Omental fat pad (tissue), 4 donors: ENCODE data around the gene THBS2. TPM values are rescaled to one million over a fixed set of nuclear protein-coding genes. Genes with fewer than 3 reads are reported as not detected.

ENCODE experiments used
- ATAC-seq: fragments of 150-250 bp; one replicate; pipeline ENCODE4 v1.9.1; 2016; ENCODE audit warnings: mild to moderate bottlenecking, moderate library complexity; ENCODE audit not compliant: low FRiP score
- DNase-seq: peaks from one replicate; pipeline ENCODE4 v3.0.0-alpha.2; 2019; ENCODE audit warnings: low spot score
- CTCF ChIP-seq, 3 donors: fragments of 450-650 bp; IDR thresholded peaks; one replicate each; pipeline ENCODE4 v1.5.1; 2016 to 2017; ENCODE audit warnings: antibody characterized with exemption in 3 of 3, mild to moderate bottlenecking in 3 of 3, moderate library complexity in 2 of 3
- total RNA-seq, 4 donors: library from RNA; depleted of rRNA; stranded (reverse); fragments of >200 nt; gene quantifications; one replicate each; pipeline ENCODE4 v1.1.0, GENCODE V29; 2016

The THBS2 gene
- total RNA-seq, 4 donors from 2014 or later = 53.5 to 115 (median 93.8) TPM

GRCh38 chr6:169256061-169256460 is 2.4 kb upstream of the THBS2 start:
- no peak for ATAC-seq
- DNase-seq = no peak

GRCh38 chr6:169255643-169256042 is 2.0 kb upstream of the THBS2 start:
- DNase-seq (no peak), ATAC-seq (no peak)
- TF ChIP-seq CTCF (IDR thresholded peaks at IDR 0.05) = no peak

More at GRCh38 chr6:169256061-169256460, 2.4 kb upstream of the THBS2 start:
- no peak for TF ChIP-seq CTCF (IDR thresholded peaks at IDR 0.05)

GRCh38 chr6:169254456-169255316 is 1.0 kb upstream of the THBS2 start:
- DNase-seq = peak; percentile 21
- ATAC-seq = no peak
- TF ChIP-seq CTCF (IDR thresholded peaks at IDR 0.05) = no peak

GRCh38 chr6:169252505-169253189 is 999 bp downstream of the THBS2 start:
- ATAC-seq (no peak), DNase-seq (peak; percentile 20)
- no peak for TF ChIP-seq CTCF (IDR thresholded peaks at IDR 0.05)

GRCh38 chr6:169251822-169252504 is 1.7 kb downstream of the THBS2 start:
- peak; percentile 17 for DNase-seq
- TF ChIP-seq CTCF (IDR thresholded peaks at IDR 0.05) = no peak
- ATAC-seq = no peak

- ATAC-seq (no peak), DNase-seq (peak; percentile 14)
- no peak for TF ChIP-seq CTCF (IDR thresholded peaks at IDR 0.05)
Measured at GRCh38 chr6:169251371-169251802, 2.3 kb downstream of the THBS2 start.
